GM19438 (cell line): ENCODE data around the gene CAMP.
"Not testable (repeated sequence)": the region's sequence is repeated elsewhere in the genome, so short reads cannot be mapped to it uniquely, and the experiment has no call there.

Experiments used
- ATAC-seq: cut with Tn5 transposase; IDR thresholded peaks from one replicate; pipeline ENCODE4 v1.9.1; 2021; ENCODE audit warnings: low read depth; ENCODE audit not compliant: unreplicated experiment

The CAMP gene

GRCh38 chr3:48247401-48247811 is 24.1 kb downstream of the CAMP start:
- ATAC-seq: no peak

GRCh38 chr3:48248095-48248850 is 25.0 kb downstream of the CAMP start:
- ATAC-seq: no peak

- no peak for ATAC-seq
Observed at GRCh38 chr3:48256557-48256956, 33.3 kb downstream of the CAMP start.

- ATAC-seq: no peak
Observed at GRCh38 chr3:48258530-48258929, 35.2 kb downstream of the CAMP start.

- ATAC-seq: no peak
Observed at GRCh38 chr3:48267782-48268181, 44.5 kb downstream of the CAMP start.

GRCh38 chr3:48268381-48268935 is 45.2 kb downstream of the CAMP start:
- no peak for ATAC-seq

- no peak for ATAC-seq
Observed at GRCh38 chr3:48268936-48269561, 45.8 kb downstream of the CAMP start.

GRCh38 chr3:48269592-48269991 is 46.3 kb downstream of the CAMP start:
- no peak for ATAC-seq

- no peak for ATAC-seq
Observed at GRCh38 chr3:48270306-48270705, 47.0 kb downstream of the CAMP start.

- ATAC-seq: not testable (repeated sequence)
Observed at GRCh38 chr3:48271223-48271622, 47.9 kb downstream of the CAMP start.

- ATAC-seq: no peak
Observed at GRCh38 chr3:48271763-48272498, 48.6 kb downstream of the CAMP start.

GRCh38 chr3:48273594-48274211 is 50.4 kb downstream of the CAMP start:
- ATAC-seq: no peak

GRCh38 chr3:48274452-48274851 is 51.2 kb downstream of the CAMP start:
- no peak for ATAC-seq
